Suprapubic skin (tissue), 4 donors: ENCODE measurements around the gene ANKRD11. TPM values are rescaled to one million over a fixed set of nuclear protein-coding genes. Genes with fewer than 3 reads are reported as not detected.

Experiments
- DNase-seq, 2 donors: peaks; one replicate each; pipeline ENCODE4 v3.0.0-alpha.2; 2019; ENCODE audit warnings: low spot score in 2 of 2
- H3K27ac ChIP-seq: fragments of 200-600 bp; sonication (generic); one replicate; pipeline ENCODE4 v1.5.1; 2019
- H3K27me3 ChIP-seq: fragments of 200-600 bp; sonication (generic); one replicate; pipeline ENCODE4 v1.5.1; 2019
- H3K36me3 ChIP-seq: fragments of 200-600 bp; sonication (generic); one replicate; pipeline ENCODE4 v1.5.1; 2019
- H3K4me1 ChIP-seq: fragments of 200-600 bp; sonication (generic); one replicate; pipeline ENCODE4 v1.5.1; 2019
- H3K4me3 ChIP-seq: fragments of 200-600 bp; sonication (generic); one replicate; pipeline ENCODE4 v1.5.1; 2019; ENCODE audit warnings: mild to moderate bottlenecking
- H3K9me3 ChIP-seq: fragments of 200-600 bp; sonication (generic); one replicate; pipeline ENCODE4 v1.5.1; 2019
- EP300 ChIP-seq: sonication (generic); formaldehyde crosslinking; IDR thresholded peaks from one replicate; pipeline ENCODE4 v1.6.1; 2017; ENCODE audit warnings: antibody characterized with exemption
- POLR2A ChIP-seq, 2 donors: fragments of 450-650 bp; IDR thresholded peaks; one replicate each; pipeline ENCODE4 v1.6.1; 2017; ENCODE audit warnings: antibody characterized with exemption in 2 of 2, mild to moderate bottlenecking in 2 of 2, moderate library complexity in 2 of 2
- POLR2AphosphoS5 ChIP-seq, 3 donors: sonication (generic); formaldehyde crosslinking; IDR thresholded peaks; one replicate each; pipeline ENCODE4 v1.6.1; 2017; ENCODE audit warnings: antibody characterized with exemption in 3 of 3
- WGBS: methylation state at CpG from one replicate; pipeline ENCODE4 v1.1.5; 2018; 5-methylcytosine and 5-hydroxymethylcytosine counted together
- total RNA-seq, 4 donors: library from RNA; depleted of rRNA; stranded (reverse); fragments of >200 nt; gene quantifications; one replicate each; pipeline ENCODE4 v1.1.0, GENCODE V29; 2016
- TF ChIP-seq, protein P1 (sequence below), 2 donors: fragments of 200-600 bp in 1 of 2; fragments of 450-650 bp in 1 of 2; sonication (generic) in 1 of 2; IDR thresholded peaks; one replicate each; pipeline ENCODE4 v1.5.1; 2016 to 2019; ENCODE audit warnings: antibody characterized with exemption in 2 of 2, mild to moderate bottlenecking in 1 of 2, moderate library complexity in 1 of 2

ANKRD11 gene
- total RNA-seq, 4 donors from 2014 or later: 85.4 to 212 (median 127) TPM

DNA sequence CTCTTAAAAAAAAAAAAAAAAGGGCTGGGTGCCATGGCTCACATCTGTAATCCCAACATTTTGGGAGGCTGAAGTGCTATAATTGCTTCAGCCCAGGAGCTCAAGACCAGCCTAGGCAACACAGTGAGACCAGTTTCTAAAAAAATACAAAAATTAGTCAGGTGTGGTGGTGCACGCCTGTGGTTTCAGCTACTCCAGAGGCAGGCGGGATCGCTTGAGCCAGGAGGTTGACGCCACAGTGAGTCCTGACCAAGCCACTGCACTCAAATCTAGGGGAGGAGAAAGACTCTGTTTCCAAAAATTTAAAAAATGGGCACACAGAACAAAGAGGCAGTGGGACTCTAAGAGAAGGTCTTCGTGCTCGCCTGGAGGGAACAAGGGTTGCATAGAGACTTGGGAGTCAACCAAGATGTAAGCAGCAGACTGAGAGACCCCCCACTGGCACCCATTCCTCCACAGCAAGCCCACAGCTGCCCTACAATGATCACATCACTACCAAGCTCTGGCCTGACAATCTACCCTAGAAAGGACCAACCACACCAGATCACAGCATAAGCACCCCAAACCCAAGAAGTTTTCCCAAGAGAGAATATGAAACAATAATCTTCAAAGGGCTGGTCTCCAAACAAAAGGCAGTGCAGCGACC is 121.6 kb downstream of the ANKRD11 start:
- TF ChIP-seq, protein P1, sequence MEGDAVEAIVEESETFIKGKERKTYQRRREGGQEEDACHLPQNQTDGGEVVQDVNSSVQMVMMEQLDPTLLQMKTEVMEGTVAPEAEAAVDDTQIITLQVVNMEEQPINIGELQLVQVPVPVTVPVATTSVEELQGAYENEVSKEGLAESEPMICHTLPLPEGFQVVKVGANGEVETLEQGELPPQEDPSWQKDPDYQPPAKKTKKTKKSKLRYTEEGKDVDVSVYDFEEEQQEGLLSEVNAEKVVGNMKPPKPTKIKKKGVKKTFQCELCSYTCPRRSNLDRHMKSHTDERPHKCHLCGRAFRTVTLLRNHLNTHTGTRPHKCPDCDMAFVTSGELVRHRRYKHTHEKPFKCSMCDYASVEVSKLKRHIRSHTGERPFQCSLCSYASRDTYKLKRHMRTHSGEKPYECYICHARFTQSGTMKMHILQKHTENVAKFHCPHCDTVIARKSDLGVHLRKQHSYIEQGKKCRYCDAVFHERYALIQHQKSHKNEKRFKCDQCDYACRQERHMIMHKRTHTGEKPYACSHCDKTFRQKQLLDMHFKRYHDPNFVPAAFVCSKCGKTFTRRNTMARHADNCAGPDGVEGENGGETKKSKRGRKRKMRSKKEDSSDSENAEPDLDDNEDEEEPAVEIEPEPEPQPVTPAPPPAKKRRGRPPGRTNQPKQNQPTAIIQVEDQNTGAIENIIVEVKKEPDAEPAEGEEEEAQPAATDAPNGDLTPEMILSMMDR (IDR thresholded peaks at IDR 0.05): no peak
- TF ChIP-seq EP300 (no peak), POLR2AphosphoS5 (IDR thresholded peaks at IDR 0.05) (no peak), POLR2A (IDR thresholded peaks at IDR 0.05) (no peak)
- H3K4me3 ChIP-seq: no peak overlapping the region
- H3K36me3 ChIP-seq: no peaks in the 10 kb centered on the region
- H3K27me3 ChIP-seq: no peaks in the 10 kb centered on the region
- peaks cover 47% of the 10 kb centered on the region for H3K4me1 ChIP-seq
- no peak for DNase-seq
- WGBS: 84% methylated on average over 7 of the region's 7 CpGs
- H3K9me3 ChIP-seq: no peaks in the 10 kb centered on the region
- no peak overlapping the region for H3K27ac ChIP-seq

DNA sequence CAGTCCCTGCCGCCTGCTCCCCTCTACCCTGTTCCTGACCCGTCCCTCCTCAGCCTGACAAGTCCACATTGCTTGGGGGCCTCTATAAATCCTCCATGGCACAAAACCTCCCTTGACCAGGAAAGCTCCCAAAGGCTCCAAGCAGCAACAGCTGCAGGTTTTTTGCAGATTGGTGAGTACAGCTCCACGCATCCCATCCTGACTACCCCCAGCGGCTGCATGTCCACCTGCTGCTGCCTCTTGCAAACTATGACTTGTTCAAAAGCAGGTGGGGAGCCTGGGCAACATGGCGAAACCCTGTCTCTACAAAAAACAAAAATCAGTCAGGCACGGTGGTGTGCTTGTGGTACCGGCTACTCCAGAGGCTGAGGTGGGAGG is 122.8 kb downstream of the ANKRD11 start:
- WGBS: 95% methylated on average over 7 of the region's 7 CpGs
- TF ChIP-seq EP300: no peak
- TF ChIP-seq POLR2AphosphoS5 (IDR thresholded peaks at IDR 0.05): no peak
- TF ChIP-seq, protein P1 (IDR thresholded peaks at IDR 0.05): no peak
- TF ChIP-seq POLR2A (IDR thresholded peaks at IDR 0.05): no peak
- Histone ChIP-seq H3K4me1 (peaks cover 56% of the 10 kb centered on the region), H3K36me3 (no peaks in the 10 kb centered on the region), H3K27me3 (no peaks in the 10 kb centered on the region), H3K27ac (no peak overlapping the region), H3K9me3 (no peaks in the 10 kb centered on the region), H3K4me3 (no peak overlapping the region)
- DNase-seq: no peak

DNA sequence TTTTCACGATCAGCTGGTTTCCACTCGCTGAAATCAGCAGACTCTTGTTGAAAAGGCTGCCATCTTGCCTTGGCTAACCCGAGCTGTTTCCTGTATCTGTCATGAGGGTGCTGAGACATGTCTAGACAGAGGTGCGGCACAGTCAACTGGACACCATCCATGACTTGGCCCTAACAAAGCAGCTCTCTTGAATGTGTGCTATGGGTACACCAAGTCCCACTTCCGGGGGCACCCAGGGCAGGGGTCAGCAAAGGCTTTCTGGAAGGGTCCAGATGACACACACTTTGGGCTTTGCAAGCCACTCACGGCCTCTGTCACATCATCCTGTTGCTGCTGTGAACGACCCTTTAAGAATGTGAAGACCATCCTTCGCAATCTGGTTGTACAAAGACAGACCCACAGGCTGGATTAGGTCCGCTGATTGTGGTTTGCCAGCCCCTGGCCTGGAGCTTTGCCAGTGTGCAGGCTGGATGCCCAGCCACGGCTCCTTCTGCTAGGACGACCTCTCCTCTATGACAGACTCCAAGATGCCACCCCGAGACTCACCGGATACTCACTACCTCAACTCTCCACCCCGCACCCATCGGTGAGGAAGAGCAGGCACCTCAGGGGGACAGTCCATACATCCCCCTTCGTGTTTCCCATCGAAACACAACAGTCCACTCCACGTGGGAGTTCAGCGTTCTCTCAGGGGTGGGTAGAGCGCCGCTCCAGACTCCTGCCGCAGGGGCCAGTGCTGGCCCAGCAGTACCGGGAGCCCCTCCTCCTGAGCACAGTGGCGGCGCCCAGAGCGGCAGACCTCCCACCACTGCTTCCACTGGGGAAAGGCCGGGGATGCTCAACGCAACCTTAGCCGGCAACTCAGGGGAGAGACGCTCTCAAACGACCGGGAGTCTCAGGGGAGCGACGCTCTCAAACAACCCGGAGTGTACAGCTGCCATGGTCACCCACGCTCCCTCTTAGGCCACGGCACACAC is 123.5 kb downstream of the ANKRD11 start:
- no peaks in the 10 kb centered on the region for H3K9me3 ChIP-seq
- no peaks in the 10 kb centered on the region for H3K27me3 ChIP-seq
- H3K4me1 ChIP-seq: peaks cover 63% of the 10 kb centered on the region
- DNase-seq: no peak
- 89% methylated on average over 27 of the region's 37 CpGs for WGBS
- no peak overlapping the region for H3K27ac ChIP-seq
- TF ChIP-seq POLR2AphosphoS5 (IDR thresholded peaks at IDR 0.05) (no peak), POLR2A (IDR thresholded peaks at IDR 0.05) (no peak), EP300 (no peak)
- TF ChIP-seq, protein P1 (IDR thresholded peaks at IDR 0.05): no peak
- H3K4me3 ChIP-seq: no peak overlapping the region
- H3K36me3 ChIP-seq: no peaks in the 10 kb centered on the region

DNA sequence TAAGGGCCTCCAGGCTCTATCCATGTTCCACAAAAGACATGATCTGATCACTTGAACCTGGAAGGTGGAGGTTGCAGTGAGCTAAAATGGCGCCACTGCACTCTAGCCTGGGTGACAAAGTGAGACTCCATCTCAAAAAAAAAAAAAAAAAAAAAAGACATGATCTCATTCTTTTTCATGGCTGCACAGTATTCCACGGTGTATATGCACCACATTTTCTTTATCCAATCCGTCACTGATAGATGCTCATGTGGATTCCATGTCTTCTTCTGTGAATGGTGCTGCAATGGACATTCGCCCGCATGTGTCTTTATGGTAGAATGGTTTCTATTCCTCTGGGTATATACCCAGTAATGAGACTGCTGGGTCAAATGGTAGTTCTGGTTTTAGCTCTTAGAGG is 124.4 kb downstream of the ANKRD11 start:
- Histone ChIP-seq H3K27ac (no peak overlapping the region), H3K9me3 (no peaks in the 10 kb centered on the region), H3K4me1 (peaks cover 71% of the 10 kb centered on the region), H3K27me3 (no peaks in the 10 kb centered on the region), H3K36me3 (no peaks in the 10 kb centered on the region), H3K4me3 (no peak overlapping the region)
- no peak for DNase-seq
- no peak for TF ChIP-seq EP300
- TF ChIP-seq POLR2A (IDR thresholded peaks at IDR 0.05): no peak
- no peak for TF ChIP-seq POLR2AphosphoS5 (IDR thresholded peaks at IDR 0.05)
- TF ChIP-seq, protein P1 (IDR thresholded peaks at IDR 0.05): no peak
- 95% methylated on average over 5 of the region's 5 CpGs for WGBS

DNA sequence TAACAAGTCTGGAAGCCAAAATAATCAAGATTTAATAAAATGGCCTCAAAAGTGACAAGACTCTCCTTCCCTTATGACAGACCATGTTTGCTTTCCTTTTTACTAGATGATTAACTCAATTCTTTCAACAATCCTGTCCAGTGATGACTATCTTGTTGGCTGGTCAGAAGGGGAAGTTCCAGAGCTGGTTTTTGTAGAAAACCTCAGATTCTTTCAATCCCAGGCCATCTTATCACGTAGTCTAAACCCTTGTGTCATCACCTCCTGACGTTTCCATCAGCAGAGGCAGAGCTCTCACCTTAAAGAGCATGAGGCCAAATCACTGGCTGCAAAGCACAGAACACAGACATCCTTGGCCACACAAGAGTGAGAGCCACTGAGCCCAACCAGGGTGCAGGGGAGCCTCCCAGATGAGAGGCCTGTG is 125.3 kb downstream of the ANKRD11 start:
- 43% methylated on average over 2 of the region's 2 CpGs for WGBS
- no peaks in the 10 kb centered on the region for H3K27me3 ChIP-seq
- H3K4me3 ChIP-seq: no peak overlapping the region
- H3K4me1 ChIP-seq: peaks cover 76% of the 10 kb centered on the region
- TF ChIP-seq POLR2A (IDR thresholded peaks at IDR 0.05): no peak
- no peak for TF ChIP-seq POLR2AphosphoS5 (IDR thresholded peaks at IDR 0.05)
- no peak for TF ChIP-seq EP300
- TF ChIP-seq, protein P1 (IDR thresholded peaks at IDR 0.05): no peak
- no peak for DNase-seq
- no peaks in the 10 kb centered on the region for H3K36me3 ChIP-seq
- H3K27ac ChIP-seq: no peak overlapping the region
- no peaks in the 10 kb centered on the region for H3K9me3 ChIP-seq
